ENCODE data around the gene IQGAP2.

Gene IQGAP2

DNA sequence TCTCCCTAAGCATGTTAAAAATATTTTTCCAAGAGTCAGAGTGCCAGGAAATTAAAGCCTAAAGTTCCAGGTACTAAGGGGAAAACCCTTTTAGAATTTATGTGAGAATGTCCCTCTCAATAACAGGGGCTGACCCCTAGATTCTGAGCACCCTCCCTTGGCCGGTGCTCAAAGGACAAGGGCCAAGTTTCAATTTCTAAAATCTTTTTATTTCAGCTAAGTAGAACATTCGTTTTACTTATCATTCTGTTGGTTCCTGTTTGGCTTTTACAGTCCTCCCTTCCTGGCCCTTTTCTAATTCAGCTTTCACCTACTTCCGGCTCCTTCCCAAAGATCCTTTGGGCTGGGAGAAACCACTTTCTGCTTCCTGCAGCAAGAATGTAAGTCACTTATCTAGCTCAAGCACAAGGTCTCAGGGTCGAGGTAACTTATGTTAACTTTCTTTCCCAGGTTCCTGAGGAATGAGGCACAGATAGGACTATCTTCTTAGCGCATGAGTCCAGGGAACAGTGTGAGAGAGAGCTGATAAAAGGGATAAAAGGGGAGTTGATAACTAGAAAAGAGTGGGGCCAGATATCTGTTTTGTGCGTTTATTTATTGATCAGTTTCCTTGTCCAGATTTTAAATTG, 254.7 kb downstream of the IQGAP2 start:
- Histone ChIP-seq H3K9me3 (no peaks in the 10 kb centered on the region), H3K27me3 (peaks cover 35% of the 10 kb centered on the region), H3K36me3 (no peaks in the 10 kb centered on the region), H3K4me1 (no peaks in the 10 kb centered on the region), H3K4me3 (ENCODE audit: low read depth, low read length) (no peak overlapping the region)
- TF ChIP-seq, protein P1, sequence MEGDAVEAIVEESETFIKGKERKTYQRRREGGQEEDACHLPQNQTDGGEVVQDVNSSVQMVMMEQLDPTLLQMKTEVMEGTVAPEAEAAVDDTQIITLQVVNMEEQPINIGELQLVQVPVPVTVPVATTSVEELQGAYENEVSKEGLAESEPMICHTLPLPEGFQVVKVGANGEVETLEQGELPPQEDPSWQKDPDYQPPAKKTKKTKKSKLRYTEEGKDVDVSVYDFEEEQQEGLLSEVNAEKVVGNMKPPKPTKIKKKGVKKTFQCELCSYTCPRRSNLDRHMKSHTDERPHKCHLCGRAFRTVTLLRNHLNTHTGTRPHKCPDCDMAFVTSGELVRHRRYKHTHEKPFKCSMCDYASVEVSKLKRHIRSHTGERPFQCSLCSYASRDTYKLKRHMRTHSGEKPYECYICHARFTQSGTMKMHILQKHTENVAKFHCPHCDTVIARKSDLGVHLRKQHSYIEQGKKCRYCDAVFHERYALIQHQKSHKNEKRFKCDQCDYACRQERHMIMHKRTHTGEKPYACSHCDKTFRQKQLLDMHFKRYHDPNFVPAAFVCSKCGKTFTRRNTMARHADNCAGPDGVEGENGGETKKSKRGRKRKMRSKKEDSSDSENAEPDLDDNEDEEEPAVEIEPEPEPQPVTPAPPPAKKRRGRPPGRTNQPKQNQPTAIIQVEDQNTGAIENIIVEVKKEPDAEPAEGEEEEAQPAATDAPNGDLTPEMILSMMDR (IDR thresholded peaks at IDR 0.05; ENCODE audit: low read depth, low read length), result no peak
- no peak for DNase-seq

DNA sequence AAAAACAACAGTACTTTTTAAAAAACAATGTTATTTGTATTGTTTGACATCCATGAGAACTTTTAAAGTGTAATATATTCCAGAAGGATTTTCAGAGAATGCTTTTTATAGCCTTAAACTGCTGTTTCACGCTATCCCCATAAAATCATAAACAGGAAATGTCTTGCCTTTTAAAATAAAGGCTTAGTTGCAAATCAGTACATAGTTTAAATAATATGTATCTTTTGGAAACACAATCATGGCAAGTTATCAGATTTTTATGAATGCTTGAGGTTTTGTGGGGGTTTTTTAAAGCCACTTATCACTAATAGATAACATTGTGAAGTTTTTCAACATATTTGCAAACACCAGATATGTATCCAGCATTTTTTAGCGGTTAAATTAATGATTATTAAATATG, 257.3 kb downstream of the IQGAP2 start:
- no peaks in the 10 kb centered on the region for H3K36me3 ChIP-seq
- H3K4me1 ChIP-seq, result no peaks in the 10 kb centered on the region
- H3K9me3 ChIP-seq, result no peaks in the 10 kb centered on the region
- H3K4me3 ChIP-seq (ENCODE audit: low read depth, low read length), result no peak overlapping the region
- peaks cover 27% of the 10 kb centered on the region for H3K27me3 ChIP-seq
- TF ChIP-seq, protein P1 (IDR thresholded peaks at IDR 0.05; ENCODE audit: low read depth, low read length), result no peak
- DNase-seq, result no peak

DNA sequence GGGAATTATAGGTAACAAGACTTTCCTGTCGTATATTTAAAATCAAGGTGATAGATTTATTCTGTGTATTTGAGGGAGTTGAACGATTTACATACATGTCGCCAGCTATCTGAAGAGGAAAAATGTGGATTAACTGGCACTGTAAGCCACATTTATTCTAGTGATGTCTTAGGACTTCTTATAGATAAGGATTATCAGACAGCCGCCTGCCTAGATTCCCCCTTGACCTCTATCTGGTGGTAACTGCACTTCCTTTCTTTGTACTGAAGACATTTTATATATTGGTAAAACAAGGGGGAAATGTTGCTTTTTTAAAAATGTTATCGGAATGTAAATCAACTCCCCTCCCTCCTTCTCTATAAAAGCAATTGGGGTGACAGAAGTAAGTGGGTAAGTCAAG, 259.4 kb downstream of the IQGAP2 start:
- TF ChIP-seq, protein P1 (IDR thresholded peaks at IDR 0.05; ENCODE audit: low read depth, low read length), result no peak
- Histone ChIP-seq H3K4me3 (ENCODE audit: low read depth, low read length) (no peak overlapping the region), H3K9me3 (no peaks in the 10 kb centered on the region), H3K27me3 (peaks cover 18% of the 10 kb centered on the region), H3K36me3 (no peaks in the 10 kb centered on the region), H3K4me1 (no peaks in the 10 kb centered on the region)
- no peak for DNase-seq

DNA sequence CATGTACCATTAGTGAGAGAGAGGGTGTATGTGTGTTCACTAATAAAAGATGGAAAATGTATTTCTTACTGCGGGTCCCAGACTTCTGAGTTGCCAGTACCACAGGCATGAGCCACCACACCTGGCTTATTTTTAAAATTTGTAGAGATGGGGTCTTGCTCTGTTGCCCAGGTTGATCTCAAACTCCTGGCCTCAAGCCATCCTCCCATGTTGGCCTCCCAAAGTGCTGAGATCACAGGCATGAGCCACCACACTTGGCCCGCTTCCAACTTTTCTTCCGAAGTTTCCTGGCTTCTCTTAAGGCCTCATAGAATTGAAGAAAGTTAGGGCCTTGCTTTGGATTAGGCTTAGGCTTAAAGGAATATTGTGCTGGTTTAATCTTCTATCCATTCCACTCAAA, 260.5 kb downstream of the IQGAP2 start:
- no peak for DNase-seq
- no peaks in the 10 kb centered on the region for H3K36me3 ChIP-seq
- TF ChIP-seq, protein P1 (IDR thresholded peaks at IDR 0.05; ENCODE audit: low read depth, low read length), result no peak

DNA sequence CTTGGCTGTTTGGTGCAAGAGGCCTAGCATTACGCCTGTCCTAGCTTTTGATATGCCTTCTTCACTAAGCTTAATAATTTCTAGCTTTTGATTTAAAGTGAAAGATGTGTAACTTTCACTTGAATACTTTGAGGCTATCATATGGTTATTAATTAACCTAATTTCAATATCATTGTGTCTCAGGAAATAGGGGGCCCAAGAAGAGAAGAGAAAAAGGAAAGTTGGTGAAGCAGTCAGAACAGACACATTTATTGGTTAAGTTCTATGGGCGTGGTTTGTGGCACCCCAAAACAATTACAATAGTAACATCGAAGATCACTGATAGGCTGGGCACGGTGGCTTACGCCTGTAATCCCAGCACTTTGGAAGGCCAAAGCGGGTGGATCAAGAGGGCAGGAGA, 261.0 kb downstream of the IQGAP2 start:
- Histone ChIP-seq H3K27me3 (peaks cover 9% of the 10 kb centered on the region; the same call in 1 of the 2 replicates), H3K4me1 (no peaks in the 10 kb centered on the region), H3K9me3 (no peaks in the 10 kb centered on the region), H3K36me3 (no peaks in the 10 kb centered on the region), H3K4me3 (ENCODE audit: low read depth, low read length) (no peak overlapping the region)
- TF ChIP-seq, protein P1 (IDR thresholded peaks at IDR 0.05; ENCODE audit: low read depth, low read length), result no peak
- DNase-seq, result no peak

More for the DNA sequence above, 260.5 kb downstream of the IQGAP2 start:
- no peak overlapping the region for H3K4me3 ChIP-seq (ENCODE audit: low read depth, low read length)
- H3K9me3 ChIP-seq, result no peaks in the 10 kb centered on the region
- H3K4me1 ChIP-seq, result no peaks in the 10 kb centered on the region
- H3K27me3 ChIP-seq, result peaks cover 12% of the 10 kb centered on the region; the same call in 1 of the 2 replicates

DNA sequence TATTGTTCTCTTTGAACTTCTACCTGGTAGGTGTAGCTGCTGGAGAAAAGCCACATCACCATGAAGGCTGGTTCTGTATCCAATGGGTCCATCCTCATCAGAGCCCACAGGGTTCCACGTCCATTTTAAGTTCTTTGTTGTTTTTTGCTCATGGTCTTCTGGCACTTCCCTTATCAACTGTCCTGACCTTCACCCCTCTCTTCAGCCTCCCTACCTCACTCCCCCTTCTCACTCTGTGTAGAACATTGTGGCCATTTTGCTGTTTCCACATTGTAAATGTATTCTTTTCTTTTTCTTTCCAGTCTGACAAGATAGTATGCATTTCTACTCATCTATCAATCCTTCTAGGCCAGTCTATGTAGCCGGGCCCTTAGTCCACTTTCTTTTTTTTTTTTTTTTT, 264.4 kb downstream of the IQGAP2 start:
- DNase-seq, result no peak
- TF ChIP-seq, protein P1 (IDR thresholded peaks at IDR 0.05; ENCODE audit: low read depth, low read length), result no peak
- no peaks in the 10 kb centered on the region for H3K27me3 ChIP-seq
- no peak overlapping the region for H3K4me3 ChIP-seq (ENCODE audit: low read depth, low read length)
- no peaks in the 10 kb centered on the region for H3K36me3 ChIP-seq
- no peaks in the 10 kb centered on the region for H3K9me3 ChIP-seq
- H3K4me1 ChIP-seq, result no peaks in the 10 kb centered on the region
